ENCODE results near the gene L1TD1. TPM values are rescaled to one million over a fixed set of nuclear protein-coding genes. Genes with fewer than 3 reads are reported as not detected.

Gene L1TD1
- total and polyA plus RNA-seq, 9 donors = 0.73 to 3.6 (median 2.2) TPM

GRCh38 chr1:62245201-62245600 is 50.6 kb downstream of the L1TD1 start:
- no peak overlapping the region for H3K4me3 ChIP-seq (ENCODE audit: low read length)
- H3K9me3 ChIP-seq (replicated peaks; ENCODE audit: control insufficient read depth, low read depth, low read length) = no peaks in the 10 kb centered on the region
- H3K4me1 ChIP-seq (ENCODE audit: control insufficient read depth, insufficient read depth, low read length) = peaks cover 14% of the 10 kb centered on the region
- DNase-seq = peak; percentile 56
- peaks cover 4% of the 10 kb centered on the region for H3K36me3 ChIP-seq (ENCODE audit: control insufficient read depth, insufficient read depth, low read length)
- no peak overlapping the region for H3K27ac ChIP-seq (ENCODE audit: low read length)
- no peaks in the 10 kb centered on the region for H3K27me3 ChIP-seq (ENCODE audit: control insufficient read depth, insufficient read depth, low read length)

GRCh38 chr1:62247391-62248168 is 52.9 kb downstream of the L1TD1 start:
- Histone ChIP-seq H3K4me3 (ENCODE audit: low read length) (no peak overlapping the region), H3K27me3 (ENCODE audit: control insufficient read depth, insufficient read depth, low read length) (no peaks in the 10 kb centered on the region), H3K4me1 (ENCODE audit: control insufficient read depth, insufficient read depth, low read length) (no peaks in the 10 kb centered on the region), H3K36me3 (ENCODE audit: control insufficient read depth, insufficient read depth, low read length) (peaks cover 6% of the 10 kb centered on the region), H3K27ac (ENCODE audit: low read length) (no peak overlapping the region), H3K9me3 (replicated peaks; ENCODE audit: control insufficient read depth, low read depth, low read length) (no peaks in the 10 kb centered on the region)
- no peak for DNase-seq
- WGBS (ENCODE audit: insufficient coverage) = 71% methylated on average over 14 of the region's 14 CpGs

- no peak overlapping the region for H3K27ac ChIP-seq (ENCODE audit: low read length)
- DNase-seq = no peak
- no peak overlapping the region for H3K4me3 ChIP-seq (ENCODE audit: low read length)
- no peaks in the 10 kb centered on the region for H3K9me3 ChIP-seq (replicated peaks; ENCODE audit: control insufficient read depth, low read depth, low read length)
- H3K4me1 ChIP-seq (ENCODE audit: control insufficient read depth, insufficient read depth, low read length) = no peaks in the 10 kb centered on the region
- WGBS (ENCODE audit: insufficient coverage) = 40% methylated on average over 5 of the region's 10 CpGs
- H3K36me3 ChIP-seq (ENCODE audit: control insufficient read depth, insufficient read depth, low read length) = peaks cover 9% of the 10 kb centered on the region
- H3K27me3 ChIP-seq (ENCODE audit: control insufficient read depth, insufficient read depth, low read length) = no peaks in the 10 kb centered on the region
These were observed 55.6 kb downstream of the L1TD1 start for GRCh38 chr1:62250126-62250726.

- Histone ChIP-seq H3K27ac (ENCODE audit: low read length) (no peak overlapping the region), H3K27me3 (ENCODE audit: control insufficient read depth, insufficient read depth, low read length) (no peaks in the 10 kb centered on the region), H3K4me1 (ENCODE audit: control insufficient read depth, insufficient read depth, low read length) (peaks cover 5% of the 10 kb centered on the region), H3K4me3 (ENCODE audit: low read length) (no peak overlapping the region), H3K36me3 (ENCODE audit: control insufficient read depth, insufficient read depth, low read length) (no peaks in the 10 kb centered on the region), H3K9me3 (replicated peaks; ENCODE audit: control insufficient read depth, low read depth, low read length) (no peaks in the 10 kb centered on the region)
- WGBS (ENCODE audit: insufficient coverage) = 89% methylated on average over 1 of the region's 4 CpGs
- DNase-seq = no peak
These were observed 64.9 kb downstream of the L1TD1 start for GRCh38 chr1:62259551-62259950.

- no peak overlapping the region for H3K27ac ChIP-seq (ENCODE audit: low read length)
- no peak overlapping the region for H3K4me3 ChIP-seq (ENCODE audit: low read length)
- WGBS (ENCODE audit: insufficient coverage) = 56% methylated on average over 3 of the region's 3 CpGs
- DNase-seq = no peak
- no peaks in the 10 kb centered on the region for H3K36me3 ChIP-seq (ENCODE audit: control insufficient read depth, insufficient read depth, low read length)
- H3K4me1 ChIP-seq (ENCODE audit: control insufficient read depth, insufficient read depth, low read length) = peaks cover 5% of the 10 kb centered on the region
- H3K9me3 ChIP-seq (replicated peaks; ENCODE audit: control insufficient read depth, low read depth, low read length) = no peaks in the 10 kb centered on the region
- no peaks in the 10 kb centered on the region for H3K27me3 ChIP-seq (ENCODE audit: control insufficient read depth, insufficient read depth, low read length)
These were observed 66.0 kb downstream of the L1TD1 start for GRCh38 chr1:62260688-62261087.

Other genes starting within 250 kb of the L1TD1 start
- 6.6 TPM for gene KANK4, start 124.6 kb downstream of the L1TD1 start, total RNA-seq
- gene KANK4, start 124.6 kb downstream of the L1TD1 start, polyA plus RNA-seq (ENCODE audit: insufficient read depth in 1 of 8, insufficient read length in 8 of 8, low replicate concordance in 1 of 8) = 10 to 100 TPM in 7 of 8 donors, 1 to 10 TPM in 1; 8.7 to 17.1 (median 12.8) TPM
- 40.4 TPM for gene USP1, start 242.2 kb downstream of the L1TD1 start, total RNA-seq
- 10 to 100 TPM; 32.3 to 51.8 (median 42.5) TPM for gene USP1, start 242.2 kb downstream of the L1TD1 start, polyA plus RNA-seq (ENCODE audit: insufficient read depth in 1 of 8, insufficient read length in 8 of 8, low replicate concordance in 1 of 8)

All from muscle of leg (tissue), 11 donors.